Activated CD4-positive, alpha-beta T cell treated with anti-CD3 and anti-CD28 coated beads for 24 hours (primary cell): ENCODE results near the gene ARSK.
"Not testable (repeated sequence)": the region's sequence is repeated elsewhere in the genome, so short reads cannot be mapped to it uniquely, and the experiment has no call there.

Source experiments
- DNase-seq, 2 donors: peaks; one replicate each; pipeline ENCODE4 v3.0.0-alpha.2; 2020; ENCODE audit warnings: low read depth in 2 of 2

ARSK gene

DNA sequence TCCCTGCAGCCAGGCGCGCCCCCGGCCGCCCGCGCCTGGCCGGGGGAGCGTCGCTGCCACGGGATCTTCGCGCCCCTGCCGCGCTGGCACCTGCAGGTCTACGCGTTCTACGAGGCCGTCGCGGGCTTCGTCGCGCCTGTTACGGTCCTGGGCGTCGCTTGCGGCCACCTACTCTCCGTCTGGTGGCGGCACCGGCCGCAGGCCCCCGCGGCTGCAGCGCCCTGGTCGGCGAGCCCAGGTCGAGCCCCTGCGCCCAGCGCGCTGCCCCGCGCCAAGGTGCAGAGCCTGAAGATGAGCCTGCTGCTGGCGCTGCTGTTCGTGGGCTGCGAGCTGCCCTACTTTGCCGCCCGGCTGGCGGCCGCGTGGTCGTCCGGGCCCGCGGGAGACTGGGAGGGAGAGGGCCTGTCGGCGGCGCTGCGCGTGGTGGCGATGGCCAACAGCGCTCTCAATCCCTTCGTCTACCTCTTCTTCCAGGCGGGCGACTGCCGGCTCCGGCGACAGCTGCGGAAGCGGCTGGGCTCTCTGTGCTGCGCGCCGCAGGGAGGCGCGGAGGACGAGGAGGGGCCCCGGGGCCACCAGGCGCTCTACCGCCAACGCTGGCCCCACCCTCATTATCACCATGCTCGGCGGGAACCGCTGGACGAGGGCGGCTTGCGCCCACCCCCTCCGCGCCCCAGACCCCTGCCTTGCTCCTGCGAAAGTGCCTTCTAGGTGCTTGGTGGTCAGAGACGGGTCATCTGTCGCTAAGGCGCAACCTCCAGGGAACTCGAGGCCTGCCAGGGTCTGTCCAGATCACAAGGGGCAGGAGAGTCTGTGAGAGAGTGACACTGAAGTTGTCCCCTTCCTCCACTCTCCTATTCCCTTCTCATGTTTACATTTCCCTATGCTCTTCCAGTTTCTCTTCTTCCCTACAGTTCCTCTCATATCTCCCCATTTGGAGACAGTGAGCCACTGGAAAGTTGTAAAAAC, 66.3 kb downstream of the ARSK start:
- DNase-seq, result peak; percentile 13 to 22

DNA sequence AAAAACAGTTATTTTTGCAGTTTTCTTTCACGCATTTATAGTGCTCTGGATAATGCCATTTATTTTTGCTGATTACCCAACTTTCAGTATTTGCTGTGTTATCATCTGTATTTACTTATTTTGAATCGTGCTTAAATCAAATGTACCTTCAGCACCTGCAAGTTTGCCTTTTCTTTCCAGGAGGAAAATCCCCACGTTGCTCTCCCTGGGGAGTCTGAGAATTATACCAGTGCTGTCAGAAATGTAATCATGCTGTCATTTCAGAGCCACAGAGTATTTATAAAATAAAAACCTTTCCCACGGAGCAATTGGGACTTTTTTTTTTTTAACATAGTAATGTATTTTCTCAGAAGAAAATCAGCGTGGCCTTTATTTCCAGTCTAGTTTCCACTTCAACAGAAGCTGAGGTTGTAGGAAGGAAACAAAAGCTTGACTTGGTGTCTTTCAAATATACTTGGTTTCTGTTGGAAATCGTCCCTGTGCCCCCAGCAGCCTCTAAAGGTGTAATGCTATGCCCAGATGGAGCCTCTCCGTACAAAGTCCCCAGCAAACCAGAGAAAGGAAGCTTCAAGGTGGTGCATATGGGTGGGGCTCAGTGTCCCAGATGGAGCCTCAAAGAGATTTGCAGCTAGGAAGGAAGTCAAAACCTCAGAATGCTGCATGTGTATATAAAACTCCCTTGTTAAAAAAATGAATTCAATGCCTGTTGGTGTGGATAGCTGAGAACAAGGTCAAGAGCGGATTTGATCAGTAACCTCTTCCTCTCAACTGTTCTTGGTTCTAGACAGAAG, 67.1 kb downstream of the ARSK start:
- DNase-seq, result no peak

DNA sequence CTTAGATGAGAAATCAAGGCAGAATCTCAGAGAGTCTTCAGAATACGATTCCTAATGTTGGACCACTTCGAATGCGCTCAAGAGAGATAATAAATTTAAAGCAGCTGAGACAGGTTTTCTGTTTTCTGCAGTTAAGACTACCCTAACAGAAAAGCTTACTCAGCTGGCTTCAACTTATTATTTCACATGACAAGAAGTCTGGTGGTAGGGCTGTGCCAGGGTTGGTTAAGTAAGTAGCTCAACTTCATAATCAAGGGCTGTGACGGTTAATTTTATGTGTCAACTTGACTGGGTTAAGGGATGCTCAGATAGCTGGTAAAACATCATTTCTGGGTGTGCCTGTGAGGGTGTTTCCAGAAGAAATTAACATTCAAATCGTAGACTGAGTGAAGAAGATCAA, 68.8 kb downstream of the ARSK start:
- DNase-seq, result no peak

DNA sequence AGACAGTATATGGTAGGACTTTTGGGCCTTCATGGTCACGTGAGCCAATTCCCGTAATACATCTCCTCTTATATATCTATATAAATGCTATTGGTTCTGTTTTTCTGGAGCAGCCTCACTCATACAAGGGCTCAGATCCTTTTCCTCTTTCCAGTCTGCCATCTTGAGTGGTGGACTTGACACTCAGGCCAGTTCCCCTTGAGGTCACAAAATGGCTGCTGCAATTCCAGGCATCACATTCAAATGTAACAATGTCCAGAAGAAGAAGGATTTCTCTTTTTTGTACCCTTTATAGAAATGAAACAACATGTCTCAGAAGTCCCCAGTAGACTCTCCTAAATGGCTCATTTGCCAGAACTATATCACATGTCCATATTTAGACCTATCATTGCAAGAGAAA, 69.5 kb downstream of the ARSK start:
- DNase-seq, result no peak

DNA sequence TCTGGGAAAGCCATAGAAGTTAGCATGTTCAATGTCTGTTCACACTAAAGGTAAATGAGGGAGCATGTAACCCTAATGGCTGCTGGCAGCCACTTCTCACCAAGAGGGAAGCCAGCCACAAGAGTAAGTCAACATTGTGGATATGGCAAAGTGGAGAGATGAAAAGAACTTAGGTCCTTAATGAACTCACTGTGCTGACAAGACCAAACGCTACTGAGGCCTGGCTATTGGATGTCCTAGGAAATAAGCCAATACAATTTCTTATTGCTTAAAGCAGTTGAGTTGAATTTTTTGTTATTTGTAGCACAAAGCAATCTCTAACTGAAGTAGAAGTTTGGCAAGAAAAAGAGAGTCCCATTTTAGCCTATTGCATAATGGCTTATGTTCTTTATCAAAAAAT, 71.8 kb downstream of the ARSK start:
- DNase-seq, result no peak

DNA sequence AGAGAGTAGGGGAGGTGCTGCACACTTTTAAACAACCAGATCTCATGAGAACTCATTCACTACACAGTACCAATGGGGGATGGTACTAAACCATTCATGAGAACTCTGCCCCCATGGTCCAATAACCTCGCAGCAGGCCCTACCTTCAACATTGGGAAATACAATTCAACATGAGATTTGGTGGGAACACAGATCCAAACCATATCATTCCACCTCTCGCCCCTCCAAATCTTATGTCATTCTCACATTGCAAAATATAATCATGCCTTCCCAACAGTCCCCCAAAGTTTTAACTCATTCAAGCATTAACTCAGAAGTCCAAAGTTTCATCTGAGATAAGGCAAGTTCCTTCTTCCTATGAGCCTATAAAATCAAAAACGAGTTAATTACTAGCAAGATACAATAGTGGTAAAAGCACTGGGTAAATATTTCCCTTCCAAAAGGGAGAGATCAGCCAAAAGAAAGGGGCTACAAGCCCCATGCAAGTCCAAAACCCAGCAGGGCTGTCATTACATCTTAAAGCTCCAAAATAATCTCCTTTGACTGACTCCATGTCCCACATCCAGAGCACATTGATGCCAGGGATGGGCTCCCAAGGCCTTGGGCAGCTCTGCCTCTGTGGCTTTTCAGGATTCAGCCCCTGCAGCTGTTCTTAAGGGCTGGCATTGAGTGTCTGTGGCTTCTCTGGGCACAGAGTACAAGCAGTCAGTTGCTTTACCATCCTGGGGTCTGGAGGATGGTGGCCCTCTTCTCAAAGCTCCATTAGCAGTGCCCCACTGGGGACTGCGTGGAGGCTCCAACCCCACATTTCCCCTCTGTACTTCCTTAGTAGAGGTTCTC, 73.3 kb downstream of the ARSK start:
- DNase-seq, result no peak

DNA sequence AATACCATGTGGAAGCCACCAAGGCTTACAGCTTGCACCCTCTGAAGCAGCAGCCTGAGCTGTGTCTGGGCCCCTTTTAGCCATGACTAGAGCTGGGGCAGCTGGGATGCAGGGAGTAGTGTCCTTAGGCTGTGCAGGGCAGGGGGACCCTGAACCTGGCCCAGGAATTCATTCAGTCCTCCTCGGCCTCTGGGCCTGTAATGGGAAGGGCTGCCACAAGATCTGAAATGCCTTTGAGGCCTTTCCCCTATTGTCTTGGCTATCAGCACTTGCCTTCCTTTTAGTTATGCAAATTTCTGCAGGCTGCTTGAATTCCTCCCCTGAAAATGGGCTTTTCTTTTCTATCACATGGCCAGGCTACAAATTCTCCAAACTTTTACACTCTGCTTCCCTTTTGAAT, 74.0 kb downstream of the ARSK start:
- no peak for DNase-seq

DNA sequence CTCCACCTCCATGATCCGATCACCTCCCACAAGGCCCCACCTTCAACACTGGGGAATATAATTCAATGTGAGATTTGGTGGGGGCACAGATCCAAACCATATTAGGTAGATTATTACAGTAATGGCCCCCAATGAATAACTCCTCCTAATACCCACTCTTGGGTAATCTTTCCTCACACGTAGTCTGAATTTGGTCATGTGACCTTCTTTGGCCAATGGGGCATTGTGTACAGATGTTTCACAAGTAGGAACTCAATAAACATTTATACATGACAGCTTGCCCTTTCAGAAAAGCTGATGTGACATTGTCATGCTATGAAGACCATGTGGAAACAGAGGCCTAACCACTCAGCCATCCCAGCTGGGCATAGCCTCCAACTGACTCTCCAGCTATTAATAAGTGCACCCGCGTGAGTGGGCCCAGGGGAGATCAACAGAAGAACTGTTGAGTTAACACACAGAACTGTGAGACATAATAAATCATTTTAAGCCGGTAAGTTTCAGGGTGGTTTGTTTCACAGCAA, 75.6 kb downstream of the ARSK start:
- DNase-seq, result no peak

DNA sequence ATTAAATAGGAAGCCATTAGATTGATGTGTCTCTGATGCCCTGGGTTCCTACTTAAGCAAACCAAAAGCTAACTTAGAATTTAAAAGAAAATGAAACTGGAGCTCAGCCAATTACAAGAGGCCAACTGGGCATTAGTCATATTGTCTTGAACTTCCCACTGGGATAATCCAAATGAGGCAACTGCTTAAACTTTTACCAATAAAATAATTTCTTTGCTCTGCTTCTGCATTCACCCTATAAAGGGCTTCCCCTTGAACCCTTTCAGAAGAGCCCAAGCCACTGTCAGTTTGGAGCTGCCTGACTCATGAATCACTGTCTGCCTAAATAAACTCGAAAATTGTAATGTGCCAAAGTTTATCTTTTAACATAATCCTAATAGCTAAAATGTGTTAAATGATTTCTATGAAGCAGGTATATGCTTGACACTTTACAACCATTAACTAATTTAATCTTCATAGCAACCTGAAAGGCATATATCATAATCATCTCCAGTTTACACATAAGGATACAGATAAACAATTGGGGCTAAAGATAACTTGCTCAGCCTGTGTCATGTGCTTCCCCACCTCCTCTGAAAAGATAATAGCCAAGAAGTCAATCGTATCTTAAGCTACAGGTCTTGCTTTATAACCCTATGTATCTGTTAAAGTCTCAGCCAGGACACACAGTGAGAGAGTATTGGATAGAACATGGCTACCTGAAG, 76.5 kb downstream of the ARSK start:
- no peak for DNase-seq

DNA sequence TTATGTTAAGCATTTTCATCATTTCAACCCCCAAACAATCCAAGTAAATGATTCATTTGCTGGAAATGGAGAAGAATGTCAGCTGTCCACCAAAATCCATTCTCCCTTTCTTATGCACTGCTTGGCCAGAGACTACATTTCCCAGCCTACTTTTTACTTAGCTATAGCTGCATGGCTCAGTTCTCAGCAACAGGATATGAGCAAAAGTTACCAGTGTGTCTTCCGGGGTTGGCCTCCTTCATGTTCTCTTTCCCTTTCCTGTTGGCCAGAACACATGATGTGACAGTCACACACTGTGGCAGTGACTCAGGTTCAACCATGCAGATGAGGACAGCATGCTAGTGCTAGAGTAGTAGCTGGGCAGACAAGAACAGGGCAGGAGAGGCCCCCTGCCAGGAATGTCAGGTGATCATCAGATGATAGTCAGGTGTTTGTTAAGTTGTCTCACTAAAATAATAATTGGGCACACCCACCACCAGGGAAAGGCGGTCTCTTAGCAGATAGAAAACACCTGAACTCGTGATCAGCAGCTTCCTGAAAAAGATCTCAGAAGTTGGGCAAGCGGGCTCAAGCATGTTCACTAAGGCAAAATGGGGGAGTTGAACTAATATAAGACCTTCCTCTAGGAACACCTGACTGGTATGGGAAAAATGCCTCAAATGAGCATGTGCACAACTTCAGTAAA, 77.2 kb downstream of the ARSK start:
- DNase-seq, result peak; percentile 33 to 49

DNA sequence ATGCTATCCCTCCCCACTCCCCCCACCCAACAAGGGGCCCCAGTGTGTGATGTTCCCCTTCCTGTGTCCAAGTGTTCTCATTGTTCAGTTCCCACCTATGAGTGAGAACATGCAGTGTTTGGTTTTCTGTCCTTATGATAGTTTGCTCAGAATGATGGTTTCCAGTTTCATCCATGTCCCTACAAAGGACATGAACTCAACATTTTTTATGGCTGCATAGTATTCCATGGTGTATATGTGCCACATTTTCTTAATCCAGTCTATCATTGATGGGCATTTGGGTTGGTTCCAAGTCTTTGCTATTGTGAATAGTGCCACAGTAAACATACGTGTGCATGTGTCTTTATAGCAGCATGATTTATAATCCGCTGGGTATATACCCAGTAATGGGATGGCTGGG, 78.0 kb downstream of the ARSK start:
- not testable (repeated sequence) for DNase-seq

DNA sequence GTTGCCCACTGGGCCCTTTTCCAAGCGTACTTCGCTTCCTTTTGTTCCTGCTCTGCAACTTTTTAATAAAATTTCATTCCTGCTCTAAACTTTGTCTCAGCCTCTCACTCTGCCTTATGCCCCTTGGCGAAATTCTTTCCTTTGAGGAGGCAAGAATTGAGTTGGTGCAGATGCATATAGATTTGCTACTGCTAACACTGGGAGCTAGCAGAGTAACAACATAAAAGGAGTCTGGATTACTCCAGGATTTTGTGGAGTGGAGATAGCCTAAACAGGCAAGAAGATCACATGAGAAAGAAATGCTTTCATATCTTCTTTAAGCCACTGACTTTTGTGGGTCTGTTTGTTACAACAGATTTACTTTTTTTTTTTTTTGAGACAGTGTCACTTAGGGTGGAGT, 78.8 kb downstream of the ARSK start:
- no peak for DNase-seq

DNA sequence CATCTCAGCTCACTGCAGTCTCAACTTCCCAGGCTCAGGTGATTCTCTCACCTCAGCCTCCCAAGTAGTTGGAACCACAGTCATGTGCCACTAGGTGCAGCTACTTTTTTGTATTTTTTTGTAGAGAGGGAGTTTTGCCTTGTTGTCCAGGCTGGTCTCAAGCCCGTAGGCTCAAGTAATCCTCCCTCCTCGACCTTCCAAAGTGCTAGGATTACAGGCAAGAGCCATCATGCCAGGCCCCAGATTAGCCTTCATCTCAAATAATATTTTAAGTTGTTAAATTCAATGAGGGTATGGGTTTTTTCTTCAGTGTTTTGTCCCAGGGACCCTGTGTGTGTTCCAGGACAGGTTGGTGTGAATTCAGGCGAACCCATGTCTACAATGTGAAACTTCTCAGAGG, 79.2 kb downstream of the ARSK start:
- DNase-seq, result no peak

DNA sequence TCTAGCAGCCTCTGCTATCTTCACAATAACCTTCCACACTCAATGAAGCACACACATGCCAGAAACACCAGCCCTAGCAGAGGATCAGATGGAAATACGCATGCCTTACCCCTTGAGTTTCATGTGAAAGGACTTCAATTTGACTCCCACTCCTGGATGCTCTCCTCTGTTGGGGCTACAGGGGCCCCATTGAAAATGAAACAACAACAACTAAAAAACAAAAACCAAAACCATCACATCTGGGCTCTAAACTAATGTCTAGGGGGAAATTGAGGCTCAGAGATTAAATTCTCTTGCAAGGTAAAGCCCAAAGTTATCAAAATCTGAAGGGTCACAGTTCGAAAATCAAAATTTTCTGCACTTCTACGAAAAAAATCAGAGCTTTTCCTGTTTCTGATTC, 83.7 kb downstream of the ARSK start:
- no peak for DNase-seq

DNA sequence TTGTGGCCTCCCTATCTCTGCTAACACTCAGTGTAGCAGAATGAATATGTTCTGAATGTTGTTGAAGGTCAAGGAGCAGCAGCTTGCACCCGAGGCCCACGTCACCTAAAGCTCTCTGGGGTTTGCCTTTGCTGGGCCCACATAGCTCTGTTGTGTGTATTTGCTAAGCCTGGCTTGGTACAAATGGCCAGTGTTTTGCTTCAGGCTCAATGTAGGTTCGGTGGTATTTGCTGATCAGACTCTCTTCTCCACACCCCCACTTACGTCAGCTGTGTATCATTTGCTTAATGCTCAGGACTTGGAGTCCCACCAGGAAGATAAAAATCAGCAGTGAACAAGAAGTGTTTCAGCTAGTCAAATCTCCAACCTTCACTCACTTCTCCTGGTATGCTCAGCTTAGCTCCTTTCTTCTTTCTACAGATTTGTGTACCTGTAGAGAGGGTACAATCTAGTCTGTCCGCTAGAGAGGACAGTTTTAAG, 86.9 kb downstream of the ARSK start:
- no peak for DNase-seq

DNA sequence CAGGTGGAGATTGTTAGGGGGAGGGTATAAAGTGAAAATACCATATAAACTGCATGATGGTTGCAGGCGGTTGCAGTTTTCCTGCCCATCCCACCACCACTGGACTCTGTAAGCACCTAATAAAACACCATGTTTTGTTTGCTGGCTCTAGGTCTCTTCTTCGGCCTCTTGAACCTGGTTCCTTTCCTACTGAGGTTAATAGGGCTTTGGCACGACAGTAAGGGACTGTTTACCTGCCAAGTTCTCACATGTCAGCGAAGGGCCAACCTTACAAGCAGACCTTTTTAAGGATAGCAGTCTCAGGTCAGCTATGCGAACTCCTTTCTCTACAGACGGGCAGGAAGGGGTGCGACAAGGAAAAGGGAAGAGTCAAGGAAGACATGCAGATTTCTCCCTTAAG, 88.3 kb downstream of the ARSK start:
- no peak for DNase-seq

DNA sequence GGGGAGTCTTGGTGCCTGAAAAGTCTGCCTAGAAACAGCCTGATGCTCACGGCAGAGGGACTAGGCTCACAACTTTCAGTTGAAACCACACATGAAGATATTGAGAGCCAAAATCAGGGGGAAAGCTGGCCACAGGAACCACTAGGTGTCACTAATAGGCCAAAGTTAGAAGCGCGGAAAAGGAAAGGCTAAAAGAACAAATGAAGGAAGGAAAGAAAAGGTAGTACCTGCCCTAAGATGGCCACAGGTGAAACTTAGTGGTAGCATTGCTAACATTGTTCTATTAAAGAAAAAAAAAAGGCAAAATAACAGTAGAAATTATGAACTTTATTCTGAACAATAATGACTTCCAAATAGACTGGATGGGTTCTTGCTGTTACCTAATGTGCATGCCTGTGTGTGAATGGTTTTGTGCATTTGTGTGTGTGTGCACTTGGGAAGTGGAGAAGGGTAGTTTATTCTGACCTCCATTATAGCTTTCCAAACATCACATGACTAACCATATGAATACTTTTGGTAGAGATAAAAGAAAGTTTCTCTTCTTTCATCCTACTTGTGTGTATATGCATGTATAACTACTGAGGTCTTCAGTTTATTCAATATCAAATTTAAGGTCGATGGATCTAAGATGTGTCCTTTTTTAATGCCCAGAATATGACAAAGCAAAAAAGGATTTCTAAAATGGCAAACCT, 89.6 kb downstream of the ARSK start:
- peak; percentile 16 to 27 for DNase-seq

DNA sequence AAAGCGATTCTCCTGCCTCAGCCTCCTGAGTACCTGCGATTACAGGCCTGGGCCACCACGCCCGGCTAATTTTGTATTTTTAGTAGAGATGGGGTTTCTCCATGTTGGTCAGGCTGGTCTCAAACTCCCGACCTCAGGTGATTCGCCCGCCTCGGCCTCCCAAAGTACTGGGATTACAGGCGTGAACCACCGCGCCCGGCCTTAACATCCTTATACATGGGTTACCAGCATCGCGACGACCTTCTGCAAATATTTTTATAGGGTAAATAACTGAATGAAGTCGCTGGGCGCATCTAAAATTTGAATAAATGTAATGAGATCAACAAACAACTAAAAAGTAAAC, 91.3 kb downstream of the ARSK start:
- DNase-seq, result not testable (repeated sequence)

DNA sequence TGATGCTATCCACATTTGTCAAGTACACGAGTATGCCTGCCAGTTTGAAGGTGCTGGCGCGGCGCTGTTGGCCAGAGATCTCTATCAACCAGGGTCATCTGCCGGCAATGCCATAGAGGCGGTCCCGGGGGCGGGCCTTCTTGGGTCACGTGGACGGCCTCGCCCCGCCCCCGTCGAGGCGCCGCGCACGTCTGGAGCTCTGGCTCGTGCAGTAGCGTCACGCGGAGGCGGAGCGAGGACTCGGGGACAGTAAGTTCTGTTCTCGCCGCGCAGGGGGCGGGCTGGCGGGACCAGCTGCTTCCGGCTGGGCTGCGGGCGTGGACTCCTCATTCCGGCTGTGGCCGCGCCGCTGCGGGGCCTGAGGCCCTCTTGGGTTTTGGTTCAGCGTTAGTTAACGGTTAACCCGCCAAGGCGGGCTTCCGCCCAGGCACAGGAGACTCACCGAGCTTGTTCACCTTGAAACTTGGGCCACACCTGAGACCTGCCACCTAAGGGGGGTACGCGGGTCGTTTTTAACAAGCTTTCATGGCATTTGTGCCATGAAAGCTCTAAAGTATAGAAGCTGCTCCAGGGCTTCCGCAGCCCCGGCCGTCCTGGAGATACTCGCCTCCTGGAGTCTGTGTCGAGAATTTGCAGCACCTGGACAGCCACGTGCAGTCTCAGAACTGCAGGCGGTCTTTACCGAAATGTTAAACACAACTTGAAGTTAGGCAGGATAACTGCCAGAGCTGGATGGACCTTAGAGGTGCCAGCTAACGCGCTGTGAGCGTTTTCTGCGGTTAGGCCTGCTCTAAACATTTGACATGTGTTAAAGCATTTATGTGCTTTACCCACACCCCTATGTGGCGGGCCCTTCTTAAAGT, 91.9 kb downstream of the ARSK start, which contains the start of gene RFESD:
Gene RFESD, plus strand, starts transcription at position 209 of the 863 bp plus-strand sequence. CDS start 5,495 bp downstream, outside the sequence.
- peak; percentile 88 to 96 for DNase-seq
